HUES6 (cell line): ENCODE data around the gene KRTAP15-1.

ENCODE experiments used
- H3K27ac ChIP-seq: 2 replicates; pipeline ENCODE4 v1.7.0; 2013; ENCODE audit warnings: low read depth, mild to moderate bottlenecking, low read length, inconsistent platforms
- H3K27me3 ChIP-seq: 2 replicates; pipeline ENCODE4 v1.6.1; 2013; ENCODE audit warnings: low read length; ENCODE audit not compliant: control insufficient read depth, insufficient read depth
- H3K36me3 ChIP-seq: 2 replicates; pipeline ENCODE4 v1.6.1; 2013; ENCODE audit warnings: low read length; ENCODE audit not compliant: control insufficient read depth, insufficient read depth
- H3K4me1 ChIP-seq: 2 replicates; pipeline ENCODE4 v1.6.1; 2013; ENCODE audit warnings: low read length; ENCODE audit not compliant: control insufficient read depth, insufficient read depth
- H3K4me3 ChIP-seq: 2 replicates; pipeline ENCODE4 v1.5.1; 2013; ENCODE audit warnings: low read depth, low read length
- H3K9ac ChIP-seq: one replicate; pipeline ENCODE4 v1.6.1; 2013; ENCODE audit warnings: mild to moderate bottlenecking, low read length
- H3K9me3 ChIP-seq: 2 replicates; pipeline ENCODE4 v1.6.1; 2013; ENCODE audit warnings: low read depth, low read length; ENCODE audit not compliant: control insufficient read depth, insufficient read depth

KRTAP15-1 gene

GRCh38 chr21:30443226-30443625, 3.2 kb downstream of the KRTAP15-1 start:
- Histone ChIP-seq H3K27me3 (no peaks in the 10 kb centered on the region), H3K4me3 (no peak overlapping the region; the same call in 1 of the 2 replicates), H3K9ac (no peak overlapping the region), H3K27ac (no peak overlapping the region), H3K4me1 (peaks cover 13% of the 10 kb centered on the region; the same call in 1 of the 2 replicates), H3K36me3 (no peaks in the 10 kb centered on the region), H3K9me3 (no peaks in the 10 kb centered on the region)

GRCh38 chr21:30444204-30444603, 4.1 kb downstream of the KRTAP15-1 start:
- Histone ChIP-seq H3K36me3 (no peaks in the 10 kb centered on the region), H3K27me3 (no peaks in the 10 kb centered on the region), H3K9me3 (no peaks in the 10 kb centered on the region), H3K9ac (no peak overlapping the region), H3K4me1 (peaks cover 13% of the 10 kb centered on the region; the same call in 1 of the 2 replicates), H3K27ac (no peak overlapping the region), H3K4me3 (no peak overlapping the region)

DNA sequence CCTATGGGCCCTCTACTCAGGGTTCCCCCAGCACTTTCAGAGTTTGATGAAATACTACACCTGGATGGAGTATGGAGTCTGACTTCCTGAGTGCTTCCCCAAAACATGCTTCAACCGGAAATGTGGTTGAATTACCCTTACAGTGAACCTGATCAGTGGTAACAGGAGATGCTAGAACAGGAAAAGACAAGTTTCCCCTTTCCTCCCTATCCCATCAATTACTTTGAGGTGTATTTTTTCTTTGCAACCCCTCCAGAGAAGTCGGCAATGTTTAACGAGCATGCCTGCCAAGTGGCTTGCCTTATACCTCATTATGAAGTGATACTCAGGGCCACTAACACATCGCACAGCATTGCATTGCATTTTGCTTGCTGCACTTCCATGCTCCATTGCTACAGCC, 7.0 kb downstream of the KRTAP15-1 start:
- Histone ChIP-seq H3K27ac (no peak overlapping the region), H3K4me1 (peaks cover 13% of the 10 kb centered on the region; the same call in 1 of the 2 replicates)

DNA sequence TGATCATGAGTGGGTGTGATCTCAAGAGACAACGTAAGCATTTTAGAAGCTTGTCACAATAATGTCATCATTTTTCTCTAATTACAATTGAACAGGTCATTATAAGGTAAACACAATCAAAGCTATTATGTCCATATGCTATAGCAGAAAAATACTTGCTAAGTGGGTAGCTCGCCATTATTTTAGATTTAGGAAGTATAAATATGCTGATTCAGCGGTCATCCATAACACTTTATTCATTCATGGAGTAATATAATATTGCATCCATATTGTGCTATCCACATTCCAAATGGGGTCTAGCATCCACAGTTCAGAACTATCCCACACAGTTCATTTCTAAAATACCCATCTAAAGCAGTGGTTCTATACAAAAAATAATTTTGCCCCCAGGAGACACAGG, 8.4 kb downstream of the KRTAP15-1 start:
- Histone ChIP-seq H3K27ac (no peak overlapping the region), H3K4me1 (peaks cover 6% of the 10 kb centered on the region; the same call in 1 of the 2 replicates), H3K4me3 (no peak overlapping the region)

More for the DNA sequence above, 7.0 kb downstream of the KRTAP15-1 start:
- H3K9ac ChIP-seq = no peak overlapping the region
- no peaks in the 10 kb centered on the region for H3K36me3 ChIP-seq
- H3K4me3 ChIP-seq = no peak overlapping the region
- no peaks in the 10 kb centered on the region for H3K27me3 ChIP-seq
- H3K9me3 ChIP-seq = no peaks in the 10 kb centered on the region

GRCh38 chr21:30463713-30464112, 23.6 kb downstream of the KRTAP15-1 start:
- no peaks in the 10 kb centered on the region for H3K4me1 ChIP-seq
- no peaks in the 10 kb centered on the region for H3K36me3 ChIP-seq
- H3K9me3 ChIP-seq = no peaks in the 10 kb centered on the region
- no peak overlapping the region for H3K27ac ChIP-seq
- H3K9ac ChIP-seq = no peak overlapping the region
- H3K27me3 ChIP-seq = no peaks in the 10 kb centered on the region
- H3K4me3 ChIP-seq = no peak overlapping the region

More for the DNA sequence above, 8.4 kb downstream of the KRTAP15-1 start:
- Histone ChIP-seq H3K27me3 (no peaks in the 10 kb centered on the region), H3K36me3 (no peaks in the 10 kb centered on the region), H3K9ac (no peak overlapping the region), H3K9me3 (no peaks in the 10 kb centered on the region)

GRCh38 chr21:30468900-30469714, 29.0 kb downstream of the KRTAP15-1 start:
- no peak overlapping the region for H3K27ac ChIP-seq
- no peaks in the 10 kb centered on the region for H3K27me3 ChIP-seq
- H3K36me3 ChIP-seq = no peaks in the 10 kb centered on the region
- no peak overlapping the region for H3K4me3 ChIP-seq
- H3K4me1 ChIP-seq = no peaks in the 10 kb centered on the region
- no peak overlapping the region for H3K9ac ChIP-seq
- no peaks in the 10 kb centered on the region for H3K9me3 ChIP-seq

DNA sequence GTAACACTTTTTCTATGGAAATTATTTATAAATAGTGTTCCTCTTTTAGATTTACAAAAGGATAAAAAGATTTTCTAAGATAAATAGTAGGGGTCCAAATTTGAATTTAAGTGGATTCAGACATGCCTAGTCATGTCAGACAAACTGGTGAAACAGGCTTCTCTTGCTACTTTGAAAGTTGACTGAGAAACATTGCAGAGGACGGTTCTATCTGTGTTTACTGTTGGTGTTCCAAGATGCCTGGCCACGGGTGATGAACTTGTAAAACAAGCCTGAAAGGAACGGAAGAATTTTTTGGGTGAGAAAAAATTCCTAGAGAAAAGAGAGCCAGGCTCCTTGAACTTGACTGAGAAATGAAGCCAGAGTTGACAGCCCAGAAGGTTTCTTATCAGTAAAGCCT, 37.9 kb downstream of the KRTAP15-1 start:
- Histone ChIP-seq H3K36me3 (no peaks in the 10 kb centered on the region), H3K27me3 (no peaks in the 10 kb centered on the region), H3K9me3 (no peaks in the 10 kb centered on the region), H3K9ac (no peak overlapping the region), H3K4me1 (no peaks in the 10 kb centered on the region), H3K4me3 (no peak overlapping the region), H3K27ac (no peak overlapping the region)

DNA sequence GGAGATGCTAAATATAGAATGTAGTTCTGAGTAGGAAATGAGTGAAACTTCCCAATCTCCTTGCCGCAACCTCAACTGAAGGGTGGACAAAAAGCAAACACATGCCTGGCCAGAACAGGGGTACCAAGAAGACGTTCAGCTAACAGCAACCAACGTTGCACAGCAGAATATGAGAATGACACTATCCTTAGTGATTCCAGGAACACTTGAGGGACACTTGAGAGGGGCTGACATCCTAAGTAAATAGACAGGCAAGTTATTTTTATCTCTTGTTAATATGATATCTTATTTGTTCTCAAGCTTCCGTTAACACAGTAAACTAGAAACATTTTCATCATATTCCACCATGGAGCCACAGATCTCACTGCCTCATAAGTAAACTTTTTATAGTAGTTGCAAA, 39.2 kb downstream of the KRTAP15-1 start:
- Histone ChIP-seq H3K36me3 (no peaks in the 10 kb centered on the region), H3K27me3 (no peaks in the 10 kb centered on the region), H3K9me3 (no peaks in the 10 kb centered on the region), H3K4me3 (no peak overlapping the region), H3K27ac (no peak overlapping the region), H3K9ac (no peak overlapping the region), H3K4me1 (no peaks in the 10 kb centered on the region)

- Histone ChIP-seq H3K4me1 (no peaks in the 10 kb centered on the region), H3K9me3 (peaks cover under 1% of the 10 kb centered on the region; the same call in 1 of the 2 replicates), H3K27me3 (no peaks in the 10 kb centered on the region), H3K9ac (no peak within 1 kb of the TSS), H3K36me3 (no peaks in the 10 kb centered on the region), H3K4me3 (no peak within 1 kb of the TSS), H3K27ac (no peak within 1 kb of the TSS)
These were observed 40.1 kb downstream of the KRTAP15-1 start, which contains the start of gene KRTAP19-1 for GRCh38 chr21:30480145-30480544. Gene KRTAP19-1, minus strand, starts transcription at chr21:30480367. Its CDS starts 50 bp downstream, at chr21:30480317.

DNA sequence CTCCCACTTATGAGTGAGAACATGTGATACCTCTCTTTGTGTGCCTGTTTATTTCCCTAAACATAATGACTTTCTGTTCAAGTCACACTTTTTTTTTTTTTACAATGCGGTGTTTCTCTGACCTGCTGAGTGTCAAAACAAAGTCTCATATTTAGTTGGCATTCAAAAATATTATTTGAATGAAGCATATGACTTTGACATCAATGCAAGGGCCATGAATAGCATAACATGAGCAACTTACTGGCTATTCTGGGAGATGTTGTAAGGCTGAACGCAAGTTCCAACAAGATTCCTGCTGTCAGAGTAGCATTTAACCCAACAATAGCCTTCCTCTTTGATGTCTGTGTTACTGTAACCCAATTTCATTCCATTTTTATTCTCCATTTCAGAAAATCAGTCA, 42.1 kb downstream of the KRTAP15-1 start:
- Histone ChIP-seq H3K9ac (no peak overlapping the region), H3K27ac (no peak overlapping the region), H3K36me3 (no peaks in the 10 kb centered on the region), H3K4me1 (no peaks in the 10 kb centered on the region), H3K4me3 (no peak overlapping the region), H3K27me3 (no peaks in the 10 kb centered on the region), H3K9me3 (peaks cover 18% of the 10 kb centered on the region)

- no peaks in the 10 kb centered on the region for H3K36me3 ChIP-seq
- peaks cover 24% of the 10 kb centered on the region for H3K9me3 ChIP-seq
- H3K4me1 ChIP-seq = no peaks in the 10 kb centered on the region
- H3K9ac ChIP-seq = no peak overlapping the region
- H3K27ac ChIP-seq = no peak overlapping the region
- H3K4me3 ChIP-seq = no peak overlapping the region
- H3K27me3 ChIP-seq = no peaks in the 10 kb centered on the region
These were observed 46.1 kb downstream of the KRTAP15-1 start for GRCh38 chr21:30486180-30486579.
